Naive thymus-derived CD4-positive, alpha-beta T cell (primary cell): ENCODE measurements around the gene FAM107A. TPM values are rescaled to one million over a fixed set of nuclear protein-coding genes. Genes with fewer than 3 reads are reported as not detected.

ENCODE experiments used
- ATAC-seq: fragments of 150-1000 bp; cut with Tn5 transposase; 2 replicates; pipeline ENCODE4 v1.10.0; 2021; ENCODE audit warnings: mild to moderate bottlenecking, moderate library complexity
- CTCF ChIA-PET: fragments of 350-600 bp; sonication (Branson Sonifier 250); formaldehyde crosslinking; loops from one replicate; lab custom pipeline; 2021; ENCODE audit warnings: antibody characterized with exemption; lab: Charles Lee
- POLR2A ChIA-PET: fragments of 350-600 bp; sonication (Branson Sonifier 250); formaldehyde crosslinking; loops from one replicate; lab custom pipeline; 2021; ENCODE audit warnings: antibody characterized with exemption, inconsistent platforms; lab: Charles Lee
- DNase-seq, 9 donors: peaks; one replicate each; pipeline versions ENCODE4 v3.0.0 to v3.0.0-alpha.2; 2020 to 2022; ENCODE audit warnings: mixed read lengths in 1 of 9
- H3K27ac ChIP-seq: one replicate; pipeline ENCODE4 v1.7.0; 2013; ENCODE audit warnings: mild to moderate bottlenecking, low read depth, low read length, moderate library complexity
- H3K27me3 ChIP-seq, 2 donors: one replicate each; pipeline ENCODE4 v1.7.0; 2013; ENCODE audit warnings: low read length in 2 of 2, mild to moderate bottlenecking in 2 of 2, moderate library complexity in 2 of 2; ENCODE audit not compliant: control insufficient read depth in 2 of 2, insufficient read depth in 2 of 2
- H3K36me3 ChIP-seq, 3 experiments: 1 replicate in 2 of 3; 2 replicates in 1 of 3; pipeline ENCODE4 v1.7.0; 2013; ENCODE audit warnings: low read length in 3 of 3, mild to moderate bottlenecking in 3 of 3, moderate library complexity in 1 of 3; ENCODE audit not compliant: insufficient read depth in 3 of 3, control insufficient read depth in 2 of 3
- H3K4me1 ChIP-seq, 2 donors: one replicate each; pipeline ENCODE4 v1.7.0; 2013; ENCODE audit warnings: low read length in 2 of 2, mild to moderate bottlenecking in 2 of 2, moderate library complexity in 1 of 2; ENCODE audit not compliant: control insufficient read depth in 2 of 2, insufficient read depth in 2 of 2
- H3K4me3 ChIP-seq: 2 replicates; pipeline ENCODE4 v1.7.0; 2013; ENCODE audit warnings: mild to moderate bottlenecking, low read length
- H3K9me3 ChIP-seq, 3 experiments: 1 replicate in 2 of 3; 2 replicates in 1 of 3; pipeline ENCODE4 v1.7.0; 2013; ENCODE audit warnings: low read length in 3 of 3; ENCODE audit not compliant: control insufficient read depth in 2 of 3
- H3K27ac Mint-ChIP-seq, 9 donors: one replicate each; pipeline ENCODE4 v1.8.0; 2020 to 2022; ENCODE audit warnings: mixed read lengths in 9 of 9, mild to moderate bottlenecking in 8 of 9, moderate library complexity in 5 of 9, inconsistent platforms in 2 of 9
- H3K27me3 Mint-ChIP-seq, 5 donors: one replicate each; pipeline ENCODE4 v1.8.0; 2021 to 2022; ENCODE audit warnings: mixed read lengths in 5 of 5, mild to moderate bottlenecking in 1 of 5
- H3K36me3 Mint-ChIP-seq, 5 donors: one replicate each; pipeline ENCODE4 v1.8.0; 2020 to 2022; ENCODE audit warnings: mixed read lengths in 5 of 5, mild to moderate bottlenecking in 3 of 5, inconsistent platforms in 1 of 5
- H3K4me1 Mint-ChIP-seq, 7 donors: one replicate each; pipeline ENCODE4 v1.8.0; 2020 to 2022; ENCODE audit warnings: mixed read lengths in 7 of 7, mild to moderate bottlenecking in 3 of 7, inconsistent platforms in 1 of 7
- H3K4me3 Mint-ChIP-seq, 10 donors: one replicate each; pipeline ENCODE4 v1.8.0; 2020 to 2022; ENCODE audit warnings: mild to moderate bottlenecking in 10 of 10, mixed read lengths in 10 of 10, moderate library complexity in 6 of 10, inconsistent platforms in 2 of 10
- H3K9me3 Mint-ChIP-seq, 11 donors: one replicate each; pipeline ENCODE4 v1.8.0; 2020 to 2022; ENCODE audit warnings: mixed read lengths in 11 of 11, mild to moderate bottlenecking in 4 of 11, inconsistent platforms in 1 of 11, moderate library complexity in 1 of 11
- intact Hi-C, 2 donors: fragments of 100-400 bp; cut with micrococcal nuclease; formaldehyde crosslinking; loops; one replicate each; pipeline ENCODE4 v1.15.1; 2023
- polyA plus RNA-seq, 2 donors: library from polyadenylated mRNA; unstranded; fragments of 300-500 nt; fragmentation: Illumina TruSeq; gene quantifications; one replicate each; pipeline ENCODE4 v1.2.3, GENCODE V29; 2021
- total RNA-seq, 6 experiments: library from RNA in 5 of 6; stranded (reverse) in 5 of 6; gene quantifications; 1 replicate in 5 of 6; 2 replicates in 1 of 6; pipeline ENCODE4 v1.2.3 and lab custom pipeline; 2021 to 2026

The FAM107A gene
- total and polyA plus RNA-seq, 7 experiments from 2014 or later, result not detected

DNA sequence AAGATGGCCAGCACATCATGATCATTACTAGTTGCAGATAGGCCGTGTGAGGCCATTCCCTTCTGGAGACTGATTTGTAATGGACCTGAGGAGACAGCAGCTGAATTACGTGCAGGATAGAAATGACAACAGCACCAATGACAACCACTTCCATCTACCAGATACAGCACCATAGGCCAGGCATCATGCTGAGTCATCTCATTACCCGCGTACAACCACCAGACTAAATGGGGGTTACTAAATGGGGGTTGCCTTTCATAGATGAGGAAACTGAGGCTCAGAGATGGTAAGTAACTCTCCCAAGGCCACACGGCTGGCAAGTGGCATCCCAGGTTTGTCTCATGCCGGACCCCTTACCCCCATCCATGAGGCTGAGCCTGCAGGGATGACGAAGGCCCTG, 32.8 kb upstream of the FAM107A start:
- no peak overlapping the region for H3K27ac ChIP-seq
- Mint-ChIP-seq H3K4me1 (no peaks in the 10 kb centered on the region), H3K36me3 (no peaks in the 10 kb centered on the region), H3K27me3 (peaks cover 4 to 22% (median 9%) of the 10 kb centered on the region in 5 donors), H3K4me3 (no peak overlapping the region), H3K9me3 (peaks cover 0 to 3% (median 0%) of the 10 kb centered on the region in 11 donors), H3K27ac (no peak overlapping the region)
- CTCF ChIA-PET, result no interaction called here
- H3K36me3 ChIP-seq, result no peaks in the 10 kb centered on the region
- H3K4me3 ChIP-seq, result no peak overlapping the region
- ATAC-seq (no peak), DNase-seq (no peak)
- intact Hi-C loops, result no loop called here
- POLR2A ChIA-PET, result no interaction called here
- no peaks in the 10 kb centered on the region for H3K9me3 ChIP-seq
- H3K27me3 ChIP-seq, result no peaks in the 10 kb centered on the region
- no peaks in the 10 kb centered on the region for H3K4me1 ChIP-seq

DNA sequence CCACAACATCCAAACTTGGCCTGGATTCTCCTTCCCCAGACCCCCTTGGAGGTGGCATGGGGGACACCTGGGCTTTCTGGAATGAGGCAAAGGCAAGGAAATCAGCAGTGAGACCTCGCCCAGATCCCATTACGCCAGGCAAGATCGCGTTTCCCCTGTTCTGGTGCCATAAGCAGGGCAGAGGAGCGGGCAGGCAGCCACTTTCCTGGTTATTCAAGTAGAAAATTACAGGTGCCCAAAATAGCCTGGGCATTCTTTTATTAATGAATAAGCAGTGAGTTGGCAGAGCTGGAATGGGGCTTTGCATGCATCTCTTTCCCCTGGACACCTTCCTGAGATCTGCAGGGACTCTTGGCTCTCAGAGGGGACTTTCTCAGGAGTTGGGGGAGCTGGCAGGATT, 31.5 kb upstream of the FAM107A start:
- no peak for ATAC-seq
- no peak for DNase-seq
- Histone ChIP-seq H3K9me3 (no peaks in the 10 kb centered on the region), H3K4me1 (no peaks in the 10 kb centered on the region), H3K36me3 (no peaks in the 10 kb centered on the region), H3K27me3 (no peaks in the 10 kb centered on the region), H3K27ac (no peak overlapping the region), H3K4me3 (no peak overlapping the region)
- POLR2A ChIA-PET, result no interaction called here
- no peak overlapping the region for H3K27ac Mint-ChIP-seq
- H3K9me3 Mint-ChIP-seq, result peaks cover 0 to 3% (median 0%) of the 10 kb centered on the region in 11 donors
- H3K36me3 Mint-ChIP-seq, result no peaks in the 10 kb centered on the region
- no peak overlapping the region for H3K4me3 Mint-ChIP-seq
- CTCF ChIA-PET, result no interaction called here
- H3K4me1 Mint-ChIP-seq, result no peaks in the 10 kb centered on the region
- intact Hi-C loops, result no loop called here
- H3K27me3 Mint-ChIP-seq, result peaks cover 4 to 22% (median 9%) of the 10 kb centered on the region in 5 donors

DNA sequence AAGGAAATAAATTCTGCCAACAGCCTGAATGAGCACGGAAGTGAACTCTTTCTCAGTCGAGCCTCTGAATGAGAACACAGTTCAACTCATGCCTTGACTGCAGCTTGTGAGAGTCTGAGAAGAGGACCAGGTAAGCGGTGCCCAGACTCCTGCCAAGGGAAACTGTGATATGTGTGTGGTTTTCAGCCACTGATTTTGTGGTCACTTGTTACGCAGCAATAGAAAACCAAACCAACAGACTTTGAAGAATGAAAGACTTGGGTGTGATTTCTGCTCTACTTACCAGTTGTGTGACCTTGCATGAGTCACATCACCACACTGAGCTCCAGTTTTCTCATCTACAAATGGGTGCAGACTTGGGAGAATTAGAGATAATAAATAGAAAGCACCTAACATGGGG, 30.6 kb upstream of the FAM107A start:
- no peak for ATAC-seq
- H3K4me1 Mint-ChIP-seq, result no peaks in the 10 kb centered on the region
- H3K27ac ChIP-seq, result no peak overlapping the region
- peaks cover 4 to 29% (median 9%) of the 10 kb centered on the region in 5 donors for H3K27me3 Mint-ChIP-seq
- POLR2A ChIA-PET, result no interaction called here
- no peak for DNase-seq
- no peak overlapping the region for H3K27ac Mint-ChIP-seq
- H3K4me3 ChIP-seq, result no peak overlapping the region
- no peaks in the 10 kb centered on the region for H3K36me3 Mint-ChIP-seq
- no peaks in the 10 kb centered on the region for H3K9me3 ChIP-seq
- intact Hi-C loops, result no loop called here
- CTCF ChIA-PET, result no interaction called here
- H3K9me3 Mint-ChIP-seq, result peaks cover 0 to 3% (median 0%) of the 10 kb centered on the region in 11 donors
- H3K4me3 Mint-ChIP-seq, result no peak overlapping the region
- no peaks in the 10 kb centered on the region for H3K4me1 ChIP-seq
- H3K27me3 ChIP-seq, result no peaks in the 10 kb centered on the region
- H3K36me3 ChIP-seq, result no peaks in the 10 kb centered on the region

DNA sequence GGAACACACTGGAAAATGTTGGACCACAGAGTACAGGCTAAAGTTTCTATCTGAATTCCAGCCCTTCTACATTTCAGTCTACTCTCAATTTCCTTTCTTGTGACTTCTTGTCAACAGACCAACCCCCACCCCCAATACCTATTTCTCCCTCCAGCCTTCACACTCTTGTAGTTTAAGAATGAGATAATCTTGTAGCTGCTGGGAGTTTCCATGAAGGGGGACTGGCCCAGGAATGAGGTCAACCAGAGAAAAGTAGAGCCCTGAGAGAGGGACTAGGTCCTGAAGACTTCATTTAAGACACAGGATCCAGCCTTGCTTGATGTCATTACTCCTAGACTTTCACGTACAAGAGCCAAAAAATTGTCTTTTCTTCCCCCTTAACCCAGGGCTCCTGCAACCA, 29.5 kb upstream of the FAM107A start:
- H3K9me3 ChIP-seq, result no peaks in the 10 kb centered on the region
- Mint-ChIP-seq H3K27ac (no peak overlapping the region), H3K36me3 (no peaks in the 10 kb centered on the region), H3K27me3 (peaks cover 12 to 37% (median 17%) of the 10 kb centered on the region in 5 donors), H3K9me3 (peaks cover 0 to 3% (median 0%) of the 10 kb centered on the region in 11 donors), H3K4me3 (no peak overlapping the region), H3K4me1 (no peaks in the 10 kb centered on the region)
- POLR2A ChIA-PET, result no interaction called here
- ATAC-seq (no peak), DNase-seq (no peak)
- H3K27ac ChIP-seq, result no peak overlapping the region
- H3K4me1 ChIP-seq, result no peaks in the 10 kb centered on the region
- no peak overlapping the region for H3K4me3 ChIP-seq
- no peaks in the 10 kb centered on the region for H3K36me3 ChIP-seq
- H3K27me3 ChIP-seq, result no peaks in the 10 kb centered on the region
- intact Hi-C loops, result no loop called here
- CTCF ChIA-PET, result no interaction called here

DNA sequence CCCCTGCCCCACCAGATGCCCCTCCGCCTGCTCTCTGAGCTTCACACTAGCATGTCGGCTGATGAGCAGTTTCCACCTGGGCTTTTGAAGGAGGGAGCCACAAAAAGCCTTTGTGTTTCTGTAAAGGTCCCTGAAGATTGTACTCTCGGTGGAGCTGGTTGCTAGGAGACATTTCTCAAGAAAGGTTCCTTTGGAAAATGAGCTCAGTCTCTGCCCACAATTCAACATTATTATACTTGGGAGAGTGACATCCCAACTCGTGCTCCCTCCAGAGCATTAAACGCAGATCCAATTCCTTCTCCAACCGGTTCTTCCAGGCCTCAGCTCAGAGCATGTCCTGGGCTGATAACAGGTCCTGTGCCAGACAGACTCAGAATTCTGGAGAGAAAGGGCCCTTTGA, 26.8 kb upstream of the FAM107A start:
- H3K4me1 Mint-ChIP-seq, result no peaks in the 10 kb centered on the region
- CTCF ChIA-PET, result no interaction called here
- Histone ChIP-seq H3K36me3 (no peaks in the 10 kb centered on the region), H3K27ac (no peak overlapping the region), H3K4me3 (no peak overlapping the region), H3K9me3 (no peaks in the 10 kb centered on the region), H3K27me3 (no peaks in the 10 kb centered on the region), H3K4me1 (no peaks in the 10 kb centered on the region)
- ATAC-seq (no peak), DNase-seq (no peak)
- H3K9me3 Mint-ChIP-seq, result peaks cover 0 to 3% (median 0%) of the 10 kb centered on the region in 11 donors
- H3K4me3 Mint-ChIP-seq, result no peak overlapping the region
- no peak overlapping the region for H3K27ac Mint-ChIP-seq
- no peaks in the 10 kb centered on the region for H3K36me3 Mint-ChIP-seq
- POLR2A ChIA-PET, result no interaction called here
- peaks cover 18 to 32% (median 24%) of the 10 kb centered on the region in 5 donors for H3K27me3 Mint-ChIP-seq
- intact Hi-C loops, result no loop called here

DNA sequence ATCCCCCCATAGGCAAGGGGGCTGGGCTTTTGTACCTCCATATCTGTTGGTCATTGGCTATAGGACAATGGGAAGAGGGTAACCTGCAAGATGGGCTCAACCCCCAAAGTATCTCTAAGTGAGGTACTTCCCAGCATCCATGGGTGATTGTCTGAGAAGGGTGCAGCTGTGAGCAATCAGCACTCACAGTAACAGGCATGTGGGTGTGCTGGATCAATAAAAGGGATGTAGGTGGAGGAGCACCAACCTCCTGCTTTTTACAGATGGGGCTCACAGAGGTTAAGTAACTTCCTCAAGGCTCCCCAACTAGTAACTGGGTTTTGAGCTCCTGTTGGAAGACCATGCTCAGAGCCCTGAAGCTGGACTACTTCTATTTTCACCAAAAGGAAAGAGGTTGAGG, 26.4 kb upstream of the FAM107A start:
- CTCF ChIA-PET, result no interaction called here
- H3K36me3 Mint-ChIP-seq, result no peaks in the 10 kb centered on the region
- Histone ChIP-seq H3K9me3 (no peaks in the 10 kb centered on the region), H3K36me3 (no peaks in the 10 kb centered on the region), H3K4me3 (no peak overlapping the region), H3K4me1 (no peaks in the 10 kb centered on the region), H3K27ac (no peak overlapping the region), H3K27me3 (no peaks in the 10 kb centered on the region)
- POLR2A ChIA-PET, result no interaction called here
- H3K9me3 Mint-ChIP-seq, result peaks cover 0 to 3% (median 0%) of the 10 kb centered on the region in 11 donors
- no peak for ATAC-seq
- H3K4me3 Mint-ChIP-seq, result no peak overlapping the region
- no peaks in the 10 kb centered on the region for H3K4me1 Mint-ChIP-seq
- DNase-seq, result no peak
- intact Hi-C loops, result no loop called here
- H3K27ac Mint-ChIP-seq, result no peak overlapping the region
- peaks cover 18 to 31% (median 24%) of the 10 kb centered on the region in 5 donors for H3K27me3 Mint-ChIP-seq

- no peaks in the 10 kb centered on the region for H3K36me3 Mint-ChIP-seq
- CTCF ChIA-PET, result no interaction called here
- Histone ChIP-seq H3K27ac (no peak overlapping the region), H3K36me3 (no peaks in the 10 kb centered on the region), H3K4me3 (no peak overlapping the region), H3K27me3 (no peaks in the 10 kb centered on the region), H3K9me3 (no peaks in the 10 kb centered on the region), H3K4me1 (no peaks in the 10 kb centered on the region)
- DNase-seq, result no peak
- no peak for ATAC-seq
- H3K27me3 Mint-ChIP-seq, result peaks cover 10 to 16% (median 15%) of the 10 kb centered on the region in 5 donors
- POLR2A ChIA-PET, result no interaction called here
- intact Hi-C loops, result no loop called here
- H3K9me3 Mint-ChIP-seq, result no peaks in the 10 kb centered on the region
- no peak overlapping the region for H3K27ac Mint-ChIP-seq
- H3K4me1 Mint-ChIP-seq, result no peaks in the 10 kb centered on the region
- H3K4me3 Mint-ChIP-seq, result no peak overlapping the region
Measured at GRCh38 chr3:58597770-58598310, 20.6 kb upstream of the FAM107A start.
